BLaER1 (cell line): ENCODE measurements around the gene PPARG.
"Not testable (repeated sequence)": the region's sequence is repeated elsewhere in the genome, so short reads cannot be mapped to it uniquely, and the experiment has no call there.

Source experiments
- H3K27ac ChIP-seq: shearing (Covaris generic); formaldehyde crosslinking; 2 replicates; pipeline ENCODE4 v1.8.1; 2022
- H3K27me3 ChIP-seq: shearing (Covaris generic); formaldehyde crosslinking; 2 replicates; pipeline ENCODE4 v1.8.1; 2022
- H3K36me3 ChIP-seq: shearing (Covaris generic); formaldehyde crosslinking; 2 replicates; pipeline ENCODE4 v1.8.1; 2022
- H3K4me1 ChIP-seq: shearing (Covaris generic); formaldehyde crosslinking; 2 replicates; pipeline ENCODE4 v1.8.1; 2022
- H3K4me2 ChIP-seq: shearing (Covaris generic); formaldehyde crosslinking; 2 replicates; pipeline ENCODE4 v1.8.1; 2022
- H3K4me3 ChIP-seq: shearing (Covaris generic); formaldehyde crosslinking; 2 replicates; pipeline ENCODE4 v1.8.1; 2022
- H3K9ac ChIP-seq: shearing (Covaris generic); formaldehyde crosslinking; 2 replicates; pipeline ENCODE4 v1.8.1; 2022
- H3K9me3 ChIP-seq: shearing (Covaris generic); formaldehyde crosslinking; 2 replicates; pipeline ENCODE4 v1.8.1; 2022
- H4K20me1 ChIP-seq: shearing (Covaris generic); formaldehyde crosslinking; 2 replicates; pipeline ENCODE4 v1.8.1; 2022
- Cebpa-rat ChIP-seq: shearing (Covaris generic); IDR thresholded peaks from 2 replicates; pipeline ENCODE4 v1.8.1; 2022

Gene PPARG

GRCh38 chr3:12477256-12477655 is 188.4 kb downstream of the PPARG start:
- H3K36me3 ChIP-seq: no peaks in the 10 kb centered on the region
- H3K27me3 ChIP-seq: no peaks in the 10 kb centered on the region
- H3K9ac ChIP-seq: no peak overlapping the region
- TF ChIP-seq Cebpa-rat: no peak
- H3K27ac ChIP-seq: no peak overlapping the region
- no peaks in the 10 kb centered on the region for H3K4me1 ChIP-seq
- H3K4me2 ChIP-seq: no peak overlapping the region
- H3K9me3 ChIP-seq: no peaks in the 10 kb centered on the region
- H4K20me1 ChIP-seq: no peaks in the 10 kb centered on the region
- no peak overlapping the region for H3K4me3 ChIP-seq

- peaks cover 8% of the 10 kb centered on the region for H3K4me1 ChIP-seq
- no peak overlapping the region for H3K27ac ChIP-seq
- H3K9ac ChIP-seq: no peak overlapping the region
Measured at GRCh38 chr3:12478326-12478725, 189.5 kb downstream of the PPARG start.

GRCh38 chr3:12479198-12479597 is 190.3 kb downstream of the PPARG start:
- not testable (repeated sequence) for H3K27ac ChIP-seq, H3K4me2 ChIP-seq, H3K9ac ChIP-seq, H3K4me3 ChIP-seq, H3K9me3 ChIP-seq, H3K27me3 ChIP-seq, H4K20me1 ChIP-seq, H3K36me3 ChIP-seq
- H3K4me1 ChIP-seq: peaks cover 14% of the 10 kb centered on the region

More at GRCh38 chr3:12478326-12478725, 189.5 kb downstream of the PPARG start:
- H3K4me2 ChIP-seq: no peak overlapping the region
- H3K4me3 ChIP-seq: no peak overlapping the region
- H4K20me1 ChIP-seq: no peaks in the 10 kb centered on the region
- H3K36me3 ChIP-seq: no peaks in the 10 kb centered on the region
- no peaks in the 10 kb centered on the region for H3K9me3 ChIP-seq
- no peaks in the 10 kb centered on the region for H3K27me3 ChIP-seq
- no peak for TF ChIP-seq Cebpa-rat

GRCh38 chr3:12479919-12480427 is 191.1 kb downstream of the PPARG start:
- Histone ChIP-seq H3K27me3 (no peaks in the 10 kb centered on the region), H3K27ac (no peak overlapping the region), H4K20me1 (no peaks in the 10 kb centered on the region), H3K4me1 (peaks cover 16% of the 10 kb centered on the region), H3K9ac (no peak overlapping the region), H3K4me3 (no peak overlapping the region), H3K9me3 (no peaks in the 10 kb centered on the region), H3K4me2 (no peak overlapping the region), H3K36me3 (no peaks in the 10 kb centered on the region)
- TF ChIP-seq Cebpa-rat: no peak

GRCh38 chr3:12483410-12483809 is 194.5 kb downstream of the PPARG start:
- Histone ChIP-seq H3K4me1 (peaks cover 33% of the 10 kb centered on the region), H4K20me1 (peaks cover 14% of the 10 kb centered on the region), H3K9me3 (no peaks in the 10 kb centered on the region), H3K9ac (no peak overlapping the region), H3K36me3 (peaks cover 23% of the 10 kb centered on the region), H3K4me3 (peak overlapping the region; percentile 83), H3K27me3 (no peaks in the 10 kb centered on the region), H3K4me2 (peak overlapping the region; percentile 87), H3K27ac (no peak overlapping the region; the same call in 1 of the 2 replicates)
- TF ChIP-seq Cebpa-rat: no peak

GRCh38 chr3:12483872-12484197 is 195.0 kb downstream of the PPARG start:
- H3K4me3 ChIP-seq: peak overlapping the region; percentile 83
- H3K4me1 ChIP-seq: peaks cover 33% of the 10 kb centered on the region
- peaks cover 18% of the 10 kb centered on the region for H4K20me1 ChIP-seq
- peak overlapping the region; percentile 87 for H3K4me2 ChIP-seq
- no peaks in the 10 kb centered on the region for H3K27me3 ChIP-seq
- H3K9me3 ChIP-seq: no peaks in the 10 kb centered on the region
- peaks cover 27% of the 10 kb centered on the region for H3K36me3 ChIP-seq
- no peak for TF ChIP-seq Cebpa-rat
- peak overlapping the region; percentile 89; the same call in 1 of the 2 replicates for H3K9ac ChIP-seq
- peak overlapping the region; percentile 40 for H3K27ac ChIP-seq
